Measurements from ENCODE around the gene GNG14. TPM values are rescaled to one million over a fixed set of nuclear protein-coding genes. Genes with fewer than 3 reads are reported as not detected.

The GNG14 gene
- total and polyA plus RNA-seq, 2 experiments from 2014 or later, result not detected

GRCh38 chr19:12656899-12657571, 30.8 kb upstream of the GNG14 start:
- Histone ChIP-seq H3F3A (replicated peaks; ENCODE audit: low read depth) (peaks cover 13% of the 10 kb centered on the region), H4K20me1 (replicated peaks; ENCODE audit: insufficient read depth) (no peaks in the 10 kb centered on the region; the same call in 1 of the 2 replicates), H3K79me2 (replicated peaks; ENCODE audit: insufficient read depth) (no peaks in the 10 kb centered on the region), H3K4me3 (peak overlapping the region; percentile 36), H3K9me2 (ENCODE audit: insufficient read depth) (no peaks in the 10 kb centered on the region), H3K27ac (ENCODE audit: low read depth) (peak overlapping the region; percentile 75), H3K4me2 (peak overlapping the region; percentile 65), H2AFZ (peak overlapping the region; percentile 61; the same call in 1 of the 2 replicates), H3K4me1 (ENCODE audit: insufficient read depth) (no peaks in the 10 kb centered on the region), H3K36me3 (ENCODE audit: insufficient read depth) (peaks cover 13% of the 10 kb centered on the region; the same call in 1 of the 2 replicates), H3K27me3 (ENCODE audit: insufficient read depth) (no peaks in the 10 kb centered on the region)
- ATAC-seq (peak; percentile 93), DNase-seq (ENCODE audit: low spot score) (peak; percentile 98)
- Mint-ChIP-seq H3K36me3 (ENCODE audit: low read depth) (peaks cover 54% of the 10 kb centered on the region), H3K9me3 (no peaks in the 10 kb centered on the region), H3K4me3 (peak overlapping the region; percentile 36; the same call in 2 of the 3 replicates), H3K27me3 (ENCODE audit: insufficient read depth, low read depth, poor library complexity) (peaks cover 4% of the 10 kb centered on the region), H3K27ac (peak overlapping the region; percentile 44), H3K4me1 (peaks cover 6% of the 10 kb centered on the region; the same call in 2 of the 3 replicates)
- TF ChIP-seq CREB1 (CRISPR knock-in tag; IDR thresholded peaks at IDR 0.05; ENCODE audit: low read depth), result 0 out of 2 replicates have a peak, but pooled peaks have one; percentile 18
- TF ChIP-seq EZH2 (IDR thresholded peaks at IDR 0.05; ENCODE audit: low read depth, unreplicated experiment), result no peak
- TF ChIP-seq CTCF (conservative IDR thresholded peaks at IDR 0.05; ENCODE audit: low read depth in 2 of 2), result peak; percentile 68 to 82
- peak; percentile 51; the same call in 1 of the 2 replicates for TF ChIP-seq POLR2AphosphoS5 (IDR thresholded peaks at IDR 0.05; ENCODE audit: low read depth)

- ATAC-seq, result no peak
- H3F3A ChIP-seq (replicated peaks; ENCODE audit: low read depth), result peaks cover 13% of the 10 kb centered on the region
- H3K4me3 ChIP-seq, result no peak overlapping the region
- no peak overlapping the region for H3K4me2 ChIP-seq
- Mint-ChIP-seq H3K9me3 (no peaks in the 10 kb centered on the region), H3K27ac (no peak overlapping the region), H3K27me3 (ENCODE audit: insufficient read depth, low read depth, poor library complexity) (peaks cover 4% of the 10 kb centered on the region), H3K4me3 (no peak overlapping the region), H3K36me3 (ENCODE audit: low read depth) (peaks cover 55% of the 10 kb centered on the region), H3K4me1 (peaks cover 6% of the 10 kb centered on the region; the same call in 2 of the 3 replicates)
- no peak for DNase-seq (ENCODE audit: low spot score)
- H3K27me3 ChIP-seq (ENCODE audit: insufficient read depth), result no peaks in the 10 kb centered on the region
- H3K79me2 ChIP-seq (replicated peaks; ENCODE audit: insufficient read depth), result no peaks in the 10 kb centered on the region
- no peak overlapping the region for H3K27ac ChIP-seq (ENCODE audit: low read depth)
- H3K4me1 ChIP-seq (ENCODE audit: insufficient read depth), result no peaks in the 10 kb centered on the region
- H4K20me1 ChIP-seq (replicated peaks; ENCODE audit: insufficient read depth), result no peaks in the 10 kb centered on the region; the same call in 1 of the 2 replicates
- TF ChIP-seq JUNB (IDR thresholded peaks at IDR 0.05; ENCODE audit: unreplicated experiment), result no peak
- TF ChIP-seq CTCF (conservative IDR thresholded peaks at IDR 0.05; ENCODE audit: low read depth in 2 of 2), result peak; percentile 37 to 50
- no peaks in the 10 kb centered on the region for H3K9me2 ChIP-seq (ENCODE audit: insufficient read depth)
- H2AFZ ChIP-seq, result no peak overlapping the region
- H3K36me3 ChIP-seq (ENCODE audit: insufficient read depth), result peaks cover 13% of the 10 kb centered on the region; the same call in 1 of the 2 replicates
Measured at GRCh38 chr19:12657966-12658365, 29.8 kb upstream of the GNG14 start.

Data from GM23338 (cell line).